ENCODE data around the gene CELA1. TPM values are rescaled to one million over a fixed set of nuclear protein-coding genes. Genes with fewer than 3 reads are reported as not detected.
A peak's percentile ranks its signal among the peaks of the same experiment; 100 is the strongest.

Gene CELA1
- polyA plus RNA-seq, 3 donors: 0.67 to 3.0 TPM; not detected in 1

GRCh38 chr12:51333536-51333935, 12.9 kb downstream of the CELA1 start:
- Histone ChIP-seq H3K36me3 (replicated peaks in 1 of 2; ENCODE audit: control insufficient read depth in 1 of 2, insufficient read depth in 2 of 2, low read length in 2 of 2) (no peaks in the 10 kb centered on the region), H3K4me3 (replicated peaks in 1 of 3; ENCODE audit: low read depth in 2 of 3, low read length in 3 of 3) (no peak overlapping the region), H2AFZ (ENCODE audit: insufficient read depth, low read depth, low read length, poor library complexity, severe bottlenecking) (no peak overlapping the region), H3K4me2 (replicated peaks; ENCODE audit: extremely low read depth, low read length, poor library complexity, severe bottlenecking) (no peak overlapping the region), H3K27me3 (ENCODE audit: control insufficient read depth in 2 of 2, insufficient read depth in 2 of 2, low read length in 2 of 2) (no peaks in the 10 kb centered on the region), H4K20me1 (ENCODE audit: insufficient read depth, low read length) (no peaks in the 10 kb centered on the region), H3K4me1 (ENCODE audit: control insufficient read depth in 1 of 2, insufficient read depth in 2 of 2, low read length in 2 of 2) (peaks cover 45 to 53% of the 10 kb centered on the region in 2 donors), H3K27ac (ENCODE audit: low read depth in 1 of 2, low read length in 2 of 2) (no peak overlapping the region), H3K9ac (ENCODE audit: insufficient read depth, low read length, poor library complexity, severe bottlenecking) (no peak overlapping the region), H3K9me3 (replicated peaks in 1 of 2; ENCODE audit: control insufficient read depth in 1 of 2, insufficient read depth in 1 of 2, low read length in 2 of 2) (no peaks in the 10 kb centered on the region), H3K79me2 (ENCODE audit: insufficient read depth, low read length) (peaks cover 1% of the 10 kb centered on the region)
- no peak overlapping the region for H3K4me3 Mint-ChIP-seq
- H3K36me3 Mint-ChIP-seq: peaks cover 3 to 6% of the 10 kb centered on the region in 2 donors
- DNase-seq: no peak
- H3K9me3 Mint-ChIP-seq: peaks cover 0 to 4% (median 0%) of the 10 kb centered on the region in 7 donors
- intact Hi-C loops (cut with micrococcal nuclease): no loop called here
- H3K27ac Mint-ChIP-seq: no peak overlapping the region
- H3K27me3 Mint-ChIP-seq (ENCODE audit: low read depth in 3 of 3): peaks cover 2 to 11% (median 10%) of the 10 kb centered on the region in 3 donors
- peaks cover 59% of the 10 kb centered on the region for H3K4me1 Mint-ChIP-seq
- WGBS (ENCODE audit: insufficient coverage): no CpG with 5 or more reads among the region's 6 CpGs
- TF ChIP-seq, protein P1, sequence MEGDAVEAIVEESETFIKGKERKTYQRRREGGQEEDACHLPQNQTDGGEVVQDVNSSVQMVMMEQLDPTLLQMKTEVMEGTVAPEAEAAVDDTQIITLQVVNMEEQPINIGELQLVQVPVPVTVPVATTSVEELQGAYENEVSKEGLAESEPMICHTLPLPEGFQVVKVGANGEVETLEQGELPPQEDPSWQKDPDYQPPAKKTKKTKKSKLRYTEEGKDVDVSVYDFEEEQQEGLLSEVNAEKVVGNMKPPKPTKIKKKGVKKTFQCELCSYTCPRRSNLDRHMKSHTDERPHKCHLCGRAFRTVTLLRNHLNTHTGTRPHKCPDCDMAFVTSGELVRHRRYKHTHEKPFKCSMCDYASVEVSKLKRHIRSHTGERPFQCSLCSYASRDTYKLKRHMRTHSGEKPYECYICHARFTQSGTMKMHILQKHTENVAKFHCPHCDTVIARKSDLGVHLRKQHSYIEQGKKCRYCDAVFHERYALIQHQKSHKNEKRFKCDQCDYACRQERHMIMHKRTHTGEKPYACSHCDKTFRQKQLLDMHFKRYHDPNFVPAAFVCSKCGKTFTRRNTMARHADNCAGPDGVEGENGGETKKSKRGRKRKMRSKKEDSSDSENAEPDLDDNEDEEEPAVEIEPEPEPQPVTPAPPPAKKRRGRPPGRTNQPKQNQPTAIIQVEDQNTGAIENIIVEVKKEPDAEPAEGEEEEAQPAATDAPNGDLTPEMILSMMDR (IDR thresholded peaks at IDR 0.05): no peak

GRCh38 chr12:51330186-51330585, 16.3 kb downstream of the CELA1 start:
- H3K9me3 Mint-ChIP-seq: peaks cover 0 to 2% (median 0%) of the 10 kb centered on the region in 7 donors
- no peak overlapping the region for H3K4me3 Mint-ChIP-seq
- Histone ChIP-seq H3K4me1 (ENCODE audit: control insufficient read depth in 1 of 2, insufficient read depth in 2 of 2, low read length in 2 of 2) (peaks cover 61 to 70% of the 10 kb centered on the region in 2 donors), H2AFZ (ENCODE audit: insufficient read depth, low read depth, low read length, poor library complexity, severe bottlenecking) (peak overlapping the region; percentile 58), H3K36me3 (replicated peaks in 1 of 2; ENCODE audit: control insufficient read depth in 1 of 2, insufficient read depth in 2 of 2, low read length in 2 of 2) (no peaks in the 10 kb centered on the region), H3K27me3 (ENCODE audit: control insufficient read depth in 2 of 2, insufficient read depth in 2 of 2, low read length in 2 of 2) (no peaks in the 10 kb centered on the region), H3K4me3 (replicated peaks in 1 of 3; ENCODE audit: low read depth in 2 of 3, low read length in 3 of 3) (peak overlapping the region in 1 of 3 experiments; percentile 58), H4K20me1 (ENCODE audit: insufficient read depth, low read length) (no peaks in the 10 kb centered on the region), H3K79me2 (ENCODE audit: insufficient read depth, low read length) (peaks cover 15% of the 10 kb centered on the region), H3K27ac (ENCODE audit: low read depth in 1 of 2, low read length in 2 of 2) (peak overlapping the region in 1 of 2 donors; percentile 95), H3K9ac (ENCODE audit: insufficient read depth, low read length, poor library complexity, severe bottlenecking) (no peak overlapping the region), H3K4me2 (replicated peaks; ENCODE audit: extremely low read depth, low read length, poor library complexity, severe bottlenecking) (peak overlapping the region; percentile 71), H3K9me3 (replicated peaks in 1 of 2; ENCODE audit: control insufficient read depth in 1 of 2, insufficient read depth in 1 of 2, low read length in 2 of 2) (no peaks in the 10 kb centered on the region)
- peaks cover 3 to 4% of the 10 kb centered on the region in 2 donors for H3K36me3 Mint-ChIP-seq
- H3K27me3 Mint-ChIP-seq (ENCODE audit: low read depth in 3 of 3): peaks cover 3 to 6% (median 6%) of the 10 kb centered on the region in 3 donors
- intact Hi-C loops (cut with micrococcal nuclease): no loop called here
- no peak for DNase-seq
- peak overlapping the region in 5 of 7 donors; percentile 75 to 94 (median 87) for H3K27ac Mint-ChIP-seq
- peaks cover 74% of the 10 kb centered on the region for H3K4me1 Mint-ChIP-seq
- TF ChIP-seq, protein P1 (IDR thresholded peaks at IDR 0.05): no peak

All from CD14-positive monocyte (primary cell).